Naive thymus-derived CD4-positive, alpha-beta T cell (primary cell): ENCODE data around the gene ITPR1. TPM values are rescaled to one million over a fixed set of nuclear protein-coding genes. Genes with fewer than 3 reads are reported as not detected.

Source experiments
- ATAC-seq: fragments of 150-1000 bp; cut with Tn5 transposase; 2 replicates; pipeline ENCODE4 v1.10.0; 2021; ENCODE audit warnings: mild to moderate bottlenecking, moderate library complexity
- CTCF ChIA-PET: fragments of 350-600 bp; sonication (Branson Sonifier 250); formaldehyde crosslinking; loops from one replicate; lab custom pipeline; 2021; ENCODE audit warnings: antibody characterized with exemption; lab: Charles Lee
- POLR2A ChIA-PET: fragments of 350-600 bp; sonication (Branson Sonifier 250); formaldehyde crosslinking; loops from one replicate; lab custom pipeline; 2021; ENCODE audit warnings: antibody characterized with exemption, inconsistent platforms; lab: Charles Lee
- DNase-seq, 9 donors: peaks; one replicate each; pipeline versions ENCODE4 v3.0.0 to v3.0.0-alpha.2; 2020 to 2022; ENCODE audit warnings: mixed read lengths in 1 of 9
- H3K27ac ChIP-seq: one replicate; pipeline ENCODE4 v1.7.0; 2013; ENCODE audit warnings: mild to moderate bottlenecking, low read depth, low read length, moderate library complexity
- H3K27me3 ChIP-seq, 2 donors: one replicate each; pipeline ENCODE4 v1.7.0; 2013; ENCODE audit warnings: low read length in 2 of 2, mild to moderate bottlenecking in 2 of 2, moderate library complexity in 2 of 2; ENCODE audit not compliant: control insufficient read depth in 2 of 2, insufficient read depth in 2 of 2
- H3K36me3 ChIP-seq, 3 experiments: 1 replicate in 2 of 3; 2 replicates in 1 of 3; pipeline ENCODE4 v1.7.0; 2013; ENCODE audit warnings: low read length in 3 of 3, mild to moderate bottlenecking in 3 of 3, moderate library complexity in 1 of 3; ENCODE audit not compliant: insufficient read depth in 3 of 3, control insufficient read depth in 2 of 3
- H3K4me1 ChIP-seq, 2 donors: one replicate each; pipeline ENCODE4 v1.7.0; 2013; ENCODE audit warnings: low read length in 2 of 2, mild to moderate bottlenecking in 2 of 2, moderate library complexity in 1 of 2; ENCODE audit not compliant: control insufficient read depth in 2 of 2, insufficient read depth in 2 of 2
- H3K4me3 ChIP-seq: 2 replicates; pipeline ENCODE4 v1.7.0; 2013; ENCODE audit warnings: mild to moderate bottlenecking, low read length
- H3K9me3 ChIP-seq, 3 experiments: 1 replicate in 2 of 3; 2 replicates in 1 of 3; pipeline ENCODE4 v1.7.0; 2013; ENCODE audit warnings: low read length in 3 of 3; ENCODE audit not compliant: control insufficient read depth in 2 of 3
- H3K27ac Mint-ChIP-seq, 9 donors: one replicate each; pipeline ENCODE4 v1.8.0; 2020 to 2022; ENCODE audit warnings: mixed read lengths in 9 of 9, mild to moderate bottlenecking in 8 of 9, moderate library complexity in 5 of 9, inconsistent platforms in 2 of 9
- H3K27me3 Mint-ChIP-seq, 5 donors: one replicate each; pipeline ENCODE4 v1.8.0; 2021 to 2022; ENCODE audit warnings: mixed read lengths in 5 of 5, mild to moderate bottlenecking in 1 of 5
- H3K36me3 Mint-ChIP-seq, 5 donors: one replicate each; pipeline ENCODE4 v1.8.0; 2020 to 2022; ENCODE audit warnings: mixed read lengths in 5 of 5, mild to moderate bottlenecking in 3 of 5, inconsistent platforms in 1 of 5
- H3K4me1 Mint-ChIP-seq, 7 donors: one replicate each; pipeline ENCODE4 v1.8.0; 2020 to 2022; ENCODE audit warnings: mixed read lengths in 7 of 7, mild to moderate bottlenecking in 3 of 7, inconsistent platforms in 1 of 7
- H3K4me3 Mint-ChIP-seq, 10 donors: one replicate each; pipeline ENCODE4 v1.8.0; 2020 to 2022; ENCODE audit warnings: mild to moderate bottlenecking in 10 of 10, mixed read lengths in 10 of 10, moderate library complexity in 6 of 10, inconsistent platforms in 2 of 10
- H3K9me3 Mint-ChIP-seq, 11 donors: one replicate each; pipeline ENCODE4 v1.8.0; 2020 to 2022; ENCODE audit warnings: mixed read lengths in 11 of 11, mild to moderate bottlenecking in 4 of 11, inconsistent platforms in 1 of 11, moderate library complexity in 1 of 11
- intact Hi-C, 2 donors: fragments of 100-400 bp; cut with micrococcal nuclease; formaldehyde crosslinking; loops; one replicate each; pipeline ENCODE4 v1.15.1; 2023
- polyA plus RNA-seq, 2 donors: library from polyadenylated mRNA; unstranded; fragments of 300-500 nt; fragmentation: Illumina TruSeq; gene quantifications; one replicate each; pipeline ENCODE4 v1.2.3, GENCODE V29; 2021
- total RNA-seq, 6 experiments: library from RNA in 5 of 6; stranded (reverse) in 5 of 6; gene quantifications; 1 replicate in 5 of 6; 2 replicates in 1 of 6; pipeline ENCODE4 v1.2.3 and lab custom pipeline; 2021 to 2026

The ITPR1 gene
- total and polyA plus RNA-seq, 7 experiments from 2014 or later, result 15.1 to 118 (median 83.8) TPM

GRCh38 chr3:4814904-4815574, 321.9 kb downstream of the ITPR1 start:
- ATAC-seq (no peak), DNase-seq (no peak)
- no peaks in the 10 kb centered on the region for H3K9me3 ChIP-seq
- POLR2A ChIA-PET, result interaction anchor here (1.0 kb wide), 1 partner anchor 169 kb away, joined by 3 read pairs; no protein-coding TSS in a partner anchor
- H3K36me3 ChIP-seq, result peaks cover 7 to 68% (median 10%) of the 10 kb centered on the region in 3 experiments
- Mint-ChIP-seq H3K27me3 (no peaks in the 10 kb centered on the region), H3K36me3 (peaks cover 37 to 81% (median 65%) of the 10 kb centered on the region in 5 donors), H3K27ac (peak overlapping the region in 5 of 9 donors; percentile 11 to 82 (median 29)), H3K4me1 (peaks cover 0 to 44% (median 6%) of the 10 kb centered on the region in 7 donors), H3K9me3 (peaks cover 0 to 11% (median 2%) of the 10 kb centered on the region in 11 donors), H3K4me3 (peak overlapping the region in 1 of 10 donors; percentile 38)
- H3K27ac ChIP-seq, result no peak overlapping the region
- H3K27me3 ChIP-seq, result no peaks in the 10 kb centered on the region
- H3K4me3 ChIP-seq, result no peak overlapping the region
- CTCF ChIA-PET, result interaction anchor here (1.3 kb wide), 1 partner anchor 207 kb away, joined by 6 read pairs; no protein-coding TSS in a partner anchor
- intact Hi-C loops, result no loop called here
- no peaks in the 10 kb centered on the region for H3K4me1 ChIP-seq

DNA sequence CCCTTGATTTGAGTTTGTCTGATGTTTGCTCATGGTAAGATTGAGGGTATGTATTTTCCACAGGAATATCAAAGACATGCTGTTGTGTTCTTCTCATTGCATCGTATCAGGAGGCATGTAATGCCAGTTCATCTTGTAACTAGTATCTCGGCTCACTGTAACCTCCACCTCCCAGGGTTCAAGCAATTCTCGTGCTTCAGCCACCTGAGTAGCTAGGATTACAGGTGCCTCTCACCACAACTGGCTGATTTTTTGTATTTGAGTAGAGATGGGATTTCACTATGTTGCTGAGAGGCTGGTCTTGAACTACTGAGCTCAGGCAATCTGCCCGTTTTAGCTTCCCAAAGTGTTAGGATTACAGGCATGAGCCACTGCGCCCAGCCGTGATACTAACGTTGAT, 323.2 kb downstream of the ITPR1 start:
- DNase-seq, result no peak
- Mint-ChIP-seq H3K27me3 (no peaks in the 10 kb centered on the region), H3K36me3 (peaks cover 37 to 80% (median 65%) of the 10 kb centered on the region in 5 donors), H3K4me1 (peaks cover 3 to 47% (median 18%) of the 10 kb centered on the region in 7 donors), H3K4me3 (peak overlapping the region in 1 of 10 donors; percentile 32), H3K9me3 (peaks cover 0 to 11% (median 2%) of the 10 kb centered on the region in 11 donors), H3K27ac (peak overlapping the region in 1 of 9 donors; percentile 41)
- intact Hi-C loops, result no loop called here
- Histone ChIP-seq H3K4me3 (no peak overlapping the region), H3K27ac (no peak overlapping the region), H3K36me3 (peaks cover 7 to 61% (median 10%) of the 10 kb centered on the region in 3 experiments), H3K9me3 (no peaks in the 10 kb centered on the region), H3K4me1 (peaks cover 1 to 5% of the 10 kb centered on the region in 2 donors), H3K27me3 (no peaks in the 10 kb centered on the region)
- CTCF ChIA-PET, result no interaction called here
- POLR2A ChIA-PET, result interaction anchor here (1.1 kb wide), 1 partner anchor 116 kb away, joined by 3 read pairs; no protein-coding TSS in a partner anchor
- no peak for ATAC-seq

DNA sequence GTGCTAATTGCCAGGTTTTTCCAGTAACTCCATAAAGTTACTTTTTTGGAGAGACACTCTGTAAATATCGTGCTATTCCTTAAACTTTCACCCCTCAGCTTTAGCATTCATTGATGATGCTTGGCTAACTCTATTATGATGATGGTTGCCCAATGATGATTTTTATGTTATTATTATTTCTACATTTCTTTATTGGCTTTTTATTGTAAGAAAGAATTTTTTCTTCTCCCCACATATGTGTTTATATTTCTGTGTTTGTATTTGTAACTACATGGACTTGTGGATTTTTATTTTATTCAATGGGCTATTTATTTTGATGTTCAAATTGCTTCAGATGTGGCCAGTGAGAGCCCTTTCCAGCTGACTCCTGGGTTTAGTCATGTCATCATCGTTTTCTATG, 323.6 kb downstream of the ITPR1 start:
- H3K27me3 Mint-ChIP-seq, result no peaks in the 10 kb centered on the region
- H3K4me1 Mint-ChIP-seq, result peaks cover 7 to 51% (median 22%) of the 10 kb centered on the region in 7 donors
- peaks cover 37 to 80% (median 62%) of the 10 kb centered on the region in 5 donors for H3K36me3 Mint-ChIP-seq
- intact Hi-C loops, result no loop called here
- ChIA-PET POLR2A (interaction anchor here (1.1 kb wide), 1 partner anchor 116 kb away, joined by 3 read pairs; no protein-coding TSS in a partner anchor), CTCF (no interaction called here)
- H3K27ac Mint-ChIP-seq, result peak overlapping the region in 1 of 9 donors; percentile 9
- H3K4me1 ChIP-seq, result peaks cover 5 to 9% of the 10 kb centered on the region in 2 donors
- peaks cover 7 to 61% (median 10%) of the 10 kb centered on the region in 3 experiments for H3K36me3 ChIP-seq
- ATAC-seq, result no peak
- no peak overlapping the region for H3K4me3 ChIP-seq
- DNase-seq, result no peak
- H3K9me3 ChIP-seq, result no peaks in the 10 kb centered on the region
- H3K9me3 Mint-ChIP-seq, result peaks cover 0 to 11% (median 2%) of the 10 kb centered on the region in 11 donors
- H3K27me3 ChIP-seq, result no peaks in the 10 kb centered on the region
- no peak overlapping the region for H3K4me3 Mint-ChIP-seq
- H3K27ac ChIP-seq, result no peak overlapping the region

GRCh38 chr3:4817128-4817527, 324.0 kb downstream of the ITPR1 start:
- Mint-ChIP-seq H3K36me3 (peaks cover 37 to 83% (median 61%) of the 10 kb centered on the region in 5 donors), H3K9me3 (peaks cover 0 to 11% (median 2%) of the 10 kb centered on the region in 11 donors), H3K4me1 (peaks cover 11 to 55% (median 26%) of the 10 kb centered on the region in 7 donors), H3K4me3 (no peak overlapping the region), H3K27ac (peak overlapping the region in 4 of 9 donors; percentile 9 to 51 (median 41)), H3K27me3 (no peaks in the 10 kb centered on the region)
- Histone ChIP-seq H3K4me3 (no peak overlapping the region), H3K36me3 (peaks cover 7 to 61% (median 10%) of the 10 kb centered on the region in 3 experiments), H3K27ac (no peak overlapping the region), H3K9me3 (no peaks in the 10 kb centered on the region), H3K4me1 (peaks cover 8 to 13% of the 10 kb centered on the region in 2 donors), H3K27me3 (no peaks in the 10 kb centered on the region)
- intact Hi-C loops, result no loop called here
- ATAC-seq (no peak), DNase-seq (no peak)
- ChIA-PET CTCF (no interaction called here), POLR2A (interaction anchor here (1.1 kb wide), 1 partner anchor 115 kb away, joined by 3 read pairs; no protein-coding TSS in a partner anchor)

DNA sequence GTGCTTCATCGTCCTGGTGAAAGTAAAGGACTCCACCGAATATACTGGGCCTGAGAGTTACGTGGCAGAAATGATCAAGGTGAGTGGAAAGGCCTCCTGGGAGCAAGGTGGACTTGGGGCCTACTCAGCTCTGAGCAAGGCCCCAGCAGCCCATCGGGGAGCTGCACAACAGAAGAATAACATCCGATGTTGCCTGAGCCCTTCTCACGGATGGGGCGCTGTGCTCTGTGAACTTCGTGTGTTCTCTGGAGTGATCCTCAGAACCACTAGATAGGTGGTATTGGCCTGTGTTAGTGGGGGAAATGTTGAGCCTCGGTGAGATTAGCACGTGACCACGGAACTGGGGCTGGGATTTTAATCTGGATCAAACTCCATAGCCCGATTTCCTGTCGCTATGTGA, 325.0 kb downstream of the ITPR1 start:
- H3K36me3 Mint-ChIP-seq, result peaks cover 34 to 85% (median 55%) of the 10 kb centered on the region in 5 donors
- H3K9me3 ChIP-seq, result no peaks in the 10 kb centered on the region
- H3K4me1 ChIP-seq, result peaks cover 19 to 24% of the 10 kb centered on the region in 2 donors

DNA sequence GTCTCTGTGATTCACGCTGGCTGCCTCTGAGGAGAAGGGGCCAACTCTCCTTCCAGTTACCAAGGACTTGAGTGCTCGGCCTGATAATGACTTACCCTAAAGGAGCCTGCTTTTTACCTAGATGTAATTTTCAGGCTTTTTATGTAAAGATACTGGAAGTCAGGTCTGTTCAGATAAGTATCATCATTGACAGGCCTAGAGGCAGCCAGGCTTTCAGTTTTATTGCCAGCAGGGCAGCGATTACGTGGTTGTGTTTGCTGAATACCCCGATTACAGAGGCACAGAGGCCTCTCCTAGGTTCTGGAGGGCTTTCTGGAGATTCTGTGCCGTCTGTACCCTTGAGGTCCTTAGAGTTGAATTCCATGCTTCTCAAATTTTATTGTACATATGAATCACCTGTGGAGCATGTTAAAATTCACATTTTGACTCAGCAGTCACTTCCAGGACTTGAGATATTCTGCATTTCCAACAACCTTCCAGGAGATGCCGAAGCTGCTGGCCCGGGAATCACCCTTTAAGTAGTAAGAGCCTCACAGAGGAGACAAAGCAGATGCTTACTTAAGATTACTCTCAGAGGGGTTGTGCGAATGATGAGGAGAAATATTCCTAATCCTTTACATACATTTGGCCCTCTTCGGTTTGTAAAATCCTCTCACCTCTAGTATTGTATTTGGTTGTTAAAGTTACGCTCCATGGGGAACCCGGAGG, 326.0 kb downstream of the ITPR1 start:
- intact Hi-C loops, result no loop called here
- Mint-ChIP-seq H3K9me3 (peaks cover 0 to 14% (median 2%) of the 10 kb centered on the region in 11 donors), H3K27ac (peak overlapping the region; percentile 16 to 98 (median 82)), H3K27me3 (no peaks in the 10 kb centered on the region), H3K36me3 (peaks cover 27 to 86% (median 46%) of the 10 kb centered on the region in 5 donors), H3K4me1 (peaks cover 24 to 71% (median 47%) of the 10 kb centered on the region in 7 donors), H3K4me3 (no peak overlapping the region)
- Histone ChIP-seq H3K4me1 (peaks cover 21 to 29% of the 10 kb centered on the region in 2 donors), H3K27ac (peak overlapping the region; percentile 28), H3K27me3 (no peaks in the 10 kb centered on the region), H3K36me3 (peaks cover 0 to 45% (median 6%) of the 10 kb centered on the region in 3 experiments), H3K4me3 (no peak overlapping the region), H3K9me3 (no peaks in the 10 kb centered on the region)
- ChIA-PET CTCF (interaction anchor here (0.5 kb wide), 1 partner anchor 241 kb away, joined by 3 read pairs; no protein-coding TSS in a partner anchor), POLR2A (no interaction called here)
- no peak for ATAC-seq
- no peak for DNase-seq

More for the DNA sequence above, 325.0 kb downstream of the ITPR1 start:
- DNase-seq (no peak), ATAC-seq (no peak)
- no peaks in the 10 kb centered on the region for H3K27me3 ChIP-seq
- Mint-ChIP-seq H3K27me3 (no peaks in the 10 kb centered on the region), H3K4me1 (peaks cover 16 to 62% (median 37%) of the 10 kb centered on the region in 7 donors), H3K27ac (peak overlapping the region in 4 of 9 donors; percentile 41 to 63 (median 54)), H3K4me3 (no peak overlapping the region), H3K9me3 (peaks cover 0 to 11% (median 2%) of the 10 kb centered on the region in 11 donors)
- H3K4me3 ChIP-seq, result no peak overlapping the region
- POLR2A ChIA-PET, result no interaction called here
- intact Hi-C loops, result no loop called here
- CTCF ChIA-PET, result no interaction called here
- peak overlapping the region; percentile 28 for H3K27ac ChIP-seq
- H3K36me3 ChIP-seq, result peaks cover 3 to 55% (median 10%) of the 10 kb centered on the region in 3 experiments
